HEK293 (cell line): ENCODE measurements around the gene SH3RF3.

Experiments used
- GLI2 ChIP-seq: fragments of 450-650 bp; formaldehyde crosslinking; IDR thresholded peaks from 2 replicates; pipeline ENCODE4; 2017; ENCODE audit warnings: missing biosample characterization, missing genetic modification characterization, low read depth, borderline replicate concordance
- YY1 ChIP-seq: fragments of 450-650 bp; formaldehyde crosslinking; IDR thresholded peaks from 2 replicates; pipeline ENCODE4 v1.5.1; 2018; ENCODE audit warnings: missing biosample characterization, missing genetic modification characterization
- ZBTB1 ChIP-seq: fragments of 450-650 bp; formaldehyde crosslinking; IDR thresholded peaks from 2 replicates; pipeline ENCODE4 v1.5.1; 2016; ENCODE audit warnings: missing biosample characterization, missing genetic modification characterization
- ZNF146 ChIP-seq: fragments of 450-650 bp; formaldehyde crosslinking; IDR thresholded peaks from 2 replicates; pipeline ENCODE4 v1.5.1; 2016; ENCODE audit warnings: missing biosample characterization, missing genetic modification characterization
- ZNF274 ChIP-seq, 2 experiments: fragments of 200-500 bp in 1 of 2; fragments of 450-650 bp in 1 of 2; sonication (Bioruptor generic) in 1 of 2; formaldehyde crosslinking in 1 of 2; IDR thresholded peaks; 2 replicates each; pipeline versions ENCODE4 v1.5.1 to v1.6.1; 2014 to 2016; ENCODE audit warnings: borderline replicate concordance in 1 of 2, inconsistent platforms in 1 of 2, low read length in 1 of 2, missing biosample characterization in 1 of 2, missing genetic modification characterization in 1 of 2
- ZNF658 ChIP-seq: fragments of 450-650 bp; formaldehyde crosslinking; IDR thresholded peaks from 2 replicates; pipeline ENCODE4; 2016; ENCODE audit warnings: missing biosample characterization, missing genetic modification characterization
- ZNF843 ChIP-seq: fragments of 450-650 bp; formaldehyde crosslinking; IDR thresholded peaks from 2 replicates; pipeline ENCODE4 v1.5.1; 2016; ENCODE audit warnings: missing biosample characterization, missing genetic modification characterization
- TF ChIP-seq, protein P1 (sequence below): fragments of 450-650 bp; formaldehyde crosslinking; IDR thresholded peaks from 2 replicates; pipeline ENCODE4 v1.5.1; 2016; ENCODE audit warnings: missing biosample characterization, missing genetic modification characterization, low read depth
- TF ChIP-seq, protein P2 (sequence below): fragments of 450-650 bp; formaldehyde crosslinking; IDR thresholded peaks from 2 replicates; pipeline ENCODE4 v1.5.1; 2016; ENCODE audit warnings: missing biosample characterization, missing genetic modification characterization

DNA sequence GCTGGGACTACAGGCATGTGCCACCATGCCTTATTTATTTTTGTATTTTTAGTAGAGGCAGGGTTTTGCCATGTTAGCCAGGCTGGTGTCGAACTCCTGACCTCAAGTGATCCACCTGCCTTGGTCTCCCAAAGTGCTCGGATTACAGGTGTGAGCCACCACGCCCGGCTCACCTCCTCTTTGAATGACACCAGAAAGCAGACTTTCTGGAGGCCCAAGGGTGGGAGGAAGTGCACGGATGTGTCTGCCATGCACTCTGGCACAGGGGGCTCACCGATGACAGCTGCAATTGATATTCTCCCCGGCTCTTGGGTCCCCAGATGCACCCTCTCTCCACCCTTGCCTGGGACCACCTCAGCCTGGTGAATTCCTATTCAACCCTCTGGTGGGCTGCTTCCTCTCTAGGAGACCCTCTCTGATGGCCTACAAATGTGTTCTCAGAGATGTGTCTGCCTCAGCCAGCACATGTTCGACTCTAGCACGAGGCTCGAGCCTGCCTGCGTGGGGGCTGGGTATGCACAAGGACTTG, 397.5 kb downstream of the SH3RF3 start:
- TF ChIP-seq ZNF274 (IDR thresholded peaks at IDR 0.05; ENCODE audit: low read length) = no peak
- no peak for TF ChIP-seq ZNF274 (tag by site-specific recombination; IDR thresholded peaks at IDR 0.05; ENCODE audit: borderline replicate concordance)
- TF ChIP-seq, protein P1, sequence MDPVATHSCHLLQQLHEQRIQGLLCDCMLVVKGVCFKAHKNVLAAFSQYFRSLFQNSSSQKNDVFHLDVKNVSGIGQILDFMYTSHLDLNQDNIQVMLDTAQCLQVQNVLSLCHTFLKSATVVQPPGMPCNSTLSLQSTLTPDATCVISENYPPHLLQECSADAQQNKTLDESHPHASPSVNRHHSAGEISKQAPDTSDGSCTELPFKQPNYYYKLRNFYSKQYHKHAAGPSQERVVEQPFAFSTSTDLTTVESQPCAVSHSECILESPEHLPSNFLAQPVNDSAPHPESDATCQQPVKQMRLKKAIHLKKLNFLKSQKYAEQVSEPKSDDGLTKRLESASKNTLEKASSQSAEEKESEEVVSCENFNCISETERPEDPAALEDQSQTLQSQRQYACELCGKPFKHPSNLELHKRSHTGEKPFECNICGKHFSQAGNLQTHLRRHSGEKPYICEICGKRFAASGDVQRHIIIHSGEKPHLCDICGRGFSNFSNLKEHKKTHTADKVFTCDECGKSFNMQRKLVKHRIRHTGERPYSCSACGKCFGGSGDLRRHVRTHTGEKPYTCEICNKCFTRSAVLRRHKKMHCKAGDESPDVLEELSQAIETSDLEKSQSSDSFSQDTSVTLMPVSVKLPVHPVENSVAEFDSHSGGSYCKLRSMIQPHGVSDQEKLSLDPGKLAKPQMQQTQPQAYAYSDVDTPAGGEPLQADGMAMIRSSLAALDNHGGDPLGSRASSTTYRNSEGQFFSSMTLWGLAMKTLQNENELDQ (tag by site-specific recombination) = no peak
- TF ChIP-seq, protein P2, sequence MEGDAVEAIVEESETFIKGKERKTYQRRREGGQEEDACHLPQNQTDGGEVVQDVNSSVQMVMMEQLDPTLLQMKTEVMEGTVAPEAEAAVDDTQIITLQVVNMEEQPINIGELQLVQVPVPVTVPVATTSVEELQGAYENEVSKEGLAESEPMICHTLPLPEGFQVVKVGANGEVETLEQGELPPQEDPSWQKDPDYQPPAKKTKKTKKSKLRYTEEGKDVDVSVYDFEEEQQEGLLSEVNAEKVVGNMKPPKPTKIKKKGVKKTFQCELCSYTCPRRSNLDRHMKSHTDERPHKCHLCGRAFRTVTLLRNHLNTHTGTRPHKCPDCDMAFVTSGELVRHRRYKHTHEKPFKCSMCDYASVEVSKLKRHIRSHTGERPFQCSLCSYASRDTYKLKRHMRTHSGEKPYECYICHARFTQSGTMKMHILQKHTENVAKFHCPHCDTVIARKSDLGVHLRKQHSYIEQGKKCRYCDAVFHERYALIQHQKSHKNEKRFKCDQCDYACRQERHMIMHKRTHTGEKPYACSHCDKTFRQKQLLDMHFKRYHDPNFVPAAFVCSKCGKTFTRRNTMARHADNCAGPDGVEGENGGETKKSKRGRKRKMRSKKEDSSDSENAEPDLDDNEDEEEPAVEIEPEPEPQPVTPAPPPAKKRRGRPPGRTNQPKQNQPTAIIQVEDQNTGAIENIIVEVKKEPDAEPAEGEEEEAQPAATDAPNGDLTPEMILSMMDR (tag by site-specific recombination) = no peak
- no peak for TF ChIP-seq ZNF146 (tag by site-specific recombination)
- no peak for TF ChIP-seq ZBTB1 (tag by site-specific recombination)
- TF ChIP-seq ZNF658 (tag by site-specific recombination) = no peak
- no peak for TF ChIP-seq GLI2 (tag by site-specific recombination)
- TF ChIP-seq YY1 (tag by site-specific recombination) = no peak
- no peak for TF ChIP-seq ZNF843 (tag by site-specific recombination)
